K562 (cell line): ENCODE measurements around the gene APPBP2.

Source experiments
- NFYB ChIP-seq: IDR thresholded peaks from 2 replicates; pipeline ENCODE4 v1.6.1; 2011; ENCODE audit warnings: mild to moderate bottlenecking, moderate library complexity; ENCODE audit not compliant: insufficient read length; ENCODE audit errors: extremely low read depth
- POLR3G ChIP-seq: IDR thresholded peaks from 2 replicates; pipeline ENCODE4 v1.6.1; 2011; ENCODE audit not compliant: insufficient read length, insufficient replicate concordance; ENCODE audit errors: extremely low read depth
- ZNF232 ChIP-seq: sonication (generic); formaldehyde crosslinking; IDR thresholded peaks from 2 replicates; pipeline ENCODE4 v1.8.0; 2022; ENCODE audit warnings: mild to moderate bottlenecking, missing genetic modification reagents

DNA sequence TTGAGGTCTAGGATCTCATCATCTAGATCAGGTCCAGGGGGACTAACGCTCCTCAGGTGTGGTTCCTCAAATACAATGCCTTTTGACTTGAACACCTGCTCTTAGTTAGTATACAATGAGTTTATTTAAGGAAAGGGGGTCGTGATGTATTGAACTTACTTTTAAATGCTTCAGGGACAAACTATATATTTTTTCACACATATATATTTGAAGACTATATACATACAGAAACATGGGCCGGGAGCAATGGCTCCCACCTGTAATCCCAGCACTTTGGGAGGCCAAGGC lies 122.6 kb downstream of the APPBP2 start:
- TF ChIP-seq POLR3G (no peak), NFYB (no peak), ZNF232 (CRISPR knock-in tag) (no peak)
